ENCODE measurements around the gene LRRC23.
A peak's percentile ranks its signal among the peaks of the same experiment; 100 is the strongest.

Gene LRRC23

GRCh38 chr12:6946033-6946919 lies 41.7 kb downstream of the LRRC23 start:
- in situ Hi-C loops (cut with HindIII; ENCODE audit: low sequenced_read_pairs) = no loop called here
- no peak for DNase-seq (ENCODE audit: low read depth)
- no peak for TF ChIP-seq CTCF (IDR thresholded peaks at IDR 0.05; ENCODE audit: low read depth, low read length, missing control alignments)
- H3K4me3 ChIP-seq (ENCODE audit: low read depth, low read length) = no peak overlapping the region

DNA sequence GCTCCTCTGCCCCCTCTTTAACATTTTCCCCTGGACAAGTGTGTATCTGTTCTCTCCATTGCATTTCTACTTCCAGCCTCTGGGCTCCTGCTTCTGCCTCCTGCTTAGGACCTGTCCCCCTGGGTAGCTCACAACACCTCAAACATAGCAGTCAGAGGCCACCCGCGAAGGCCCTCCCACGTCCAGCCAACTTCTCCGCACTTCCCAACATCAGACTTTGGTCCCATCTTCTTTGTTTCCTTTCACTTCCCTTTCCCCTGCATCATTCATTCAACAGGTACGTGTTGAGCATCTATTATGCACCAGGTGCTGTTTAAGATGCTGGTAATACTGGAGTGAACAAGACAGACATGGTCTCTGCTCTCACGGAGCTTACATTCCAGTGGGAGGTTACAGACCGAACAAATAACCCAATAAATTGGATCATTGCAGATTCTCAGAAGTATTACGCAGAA lies 42.3 kb downstream of the LRRC23 start:
- in situ Hi-C loops (cut with HindIII; ENCODE audit: low sequenced_read_pairs) = no loop called here
- no peak overlapping the region for H3K4me3 ChIP-seq (ENCODE audit: low read depth, low read length)
- no peak for DNase-seq (ENCODE audit: low read depth)
- no peak for TF ChIP-seq CTCF (IDR thresholded peaks at IDR 0.05; ENCODE audit: low read depth, low read length, missing control alignments)

DNA sequence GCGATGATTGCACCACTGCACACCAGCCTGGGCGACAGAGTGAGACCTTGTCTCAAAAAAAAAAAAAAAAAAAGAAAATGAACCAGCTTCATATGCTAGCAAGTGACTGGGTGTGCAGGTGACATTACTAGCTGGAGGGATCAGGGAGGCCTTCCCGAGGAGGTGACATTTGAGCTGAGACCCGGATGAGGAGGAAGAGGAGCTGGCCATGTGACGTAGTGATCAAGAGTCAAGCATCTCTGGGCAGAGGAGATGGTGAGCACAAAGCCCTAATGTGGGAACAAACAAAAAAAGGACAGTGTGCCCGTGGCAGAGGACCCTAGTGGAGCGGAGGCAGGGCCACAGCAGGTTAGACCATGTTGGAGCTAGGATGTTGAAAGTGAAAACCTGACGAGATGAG lies 43.0 kb downstream of the LRRC23 start:
- H3K4me3 ChIP-seq (ENCODE audit: low read depth, low read length) = no peak overlapping the region
- no peak for TF ChIP-seq CTCF (IDR thresholded peaks at IDR 0.05; ENCODE audit: low read depth, low read length, missing control alignments)
- in situ Hi-C loops (cut with HindIII; ENCODE audit: low sequenced_read_pairs) = no loop called here
- DNase-seq (ENCODE audit: low read depth) = no peak

DNA sequence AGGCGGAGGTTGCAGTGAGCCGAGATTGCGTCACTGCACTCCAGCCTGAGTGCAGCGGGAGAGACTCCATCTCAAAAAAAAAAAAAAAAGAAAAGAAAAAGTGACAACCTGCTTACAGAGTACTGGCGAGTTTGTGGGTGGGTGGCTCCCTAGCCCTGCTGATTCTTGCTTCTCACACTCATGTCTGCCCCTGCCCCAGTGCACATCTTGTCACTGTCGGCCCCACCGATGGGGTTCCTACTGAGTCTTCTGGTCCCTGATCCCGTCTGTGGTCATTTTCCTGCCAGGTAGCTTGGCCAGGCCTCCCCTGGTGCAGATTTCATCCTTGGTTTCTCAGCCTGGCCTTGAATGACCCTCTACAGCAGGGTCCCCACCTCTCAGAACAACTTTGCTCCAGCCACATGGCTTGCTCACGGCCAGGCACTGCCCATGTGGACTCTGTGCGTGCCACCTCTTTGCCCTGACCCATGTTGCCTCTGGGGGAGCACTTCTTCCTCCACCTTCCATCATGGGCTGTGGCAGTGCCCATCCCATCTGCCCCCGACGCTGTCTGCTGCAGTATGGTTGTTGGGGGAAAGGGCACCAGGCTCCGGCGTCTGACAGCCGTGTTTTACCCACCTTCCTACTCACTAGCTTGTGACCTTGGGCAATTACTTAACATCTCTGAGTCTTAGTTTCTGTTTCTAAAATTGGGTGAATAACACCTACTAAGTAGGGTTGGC lies 44.4 kb downstream of the LRRC23 start:
- in situ Hi-C loops (cut with HindIII; ENCODE audit: low sequenced_read_pairs) = no loop called here

DNA sequence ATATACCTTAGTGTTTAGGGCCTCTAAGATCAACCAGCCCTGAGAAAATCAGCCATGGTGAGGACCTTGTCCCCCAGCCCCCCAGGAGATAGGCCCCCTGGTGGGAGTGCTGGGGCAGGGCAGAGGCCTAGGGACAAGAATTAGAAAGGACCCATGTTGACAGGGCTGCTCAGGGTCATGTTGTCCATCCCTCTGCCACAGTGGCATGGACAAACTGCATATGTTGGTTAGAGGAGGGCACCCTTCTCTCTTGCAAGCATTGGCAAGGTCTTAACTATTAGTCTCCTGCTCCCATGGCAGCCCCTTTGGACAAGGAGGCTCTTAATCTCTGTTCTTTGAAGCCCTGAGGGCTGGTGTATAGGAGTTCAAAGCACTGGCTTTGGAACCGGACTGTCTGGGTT lies 45.8 kb downstream of the LRRC23 start:
- in situ Hi-C loops (cut with HindIII; ENCODE audit: low sequenced_read_pairs) = no loop called here
- TF ChIP-seq CTCF (IDR thresholded peaks at IDR 0.05; ENCODE audit: low read depth, low read length, missing control alignments) = peak; percentile 2
- H3K4me3 ChIP-seq (ENCODE audit: low read depth, low read length) = no peak overlapping the region
- DNase-seq (ENCODE audit: low read depth) = no peak

More for the DNA sequence above, 44.4 kb downstream of the LRRC23 start:
- no peak overlapping the region for H3K4me3 ChIP-seq (ENCODE audit: low read depth, low read length)
- no peak for DNase-seq (ENCODE audit: low read depth)
- TF ChIP-seq CTCF (IDR thresholded peaks at IDR 0.05; ENCODE audit: low read depth, low read length, missing control alignments) = no peak

- no peak for TF ChIP-seq CTCF (IDR thresholded peaks at IDR 0.05; ENCODE audit: low read depth, low read length, missing control alignments)
- in situ Hi-C loops (cut with HindIII; ENCODE audit: low sequenced_read_pairs) = no loop called here
- H3K4me3 ChIP-seq (ENCODE audit: low read depth, low read length) = no peak within 1 kb of the TSS
- no peak for DNase-seq (ENCODE audit: low read depth)
These were observed 46.4 kb downstream of the LRRC23 start, which contains the start of gene PTPN6 for GRCh38 chr12:6950811-6951540. Gene PTPN6 (plus strand): TSS chr12:6951356. CDS start chr12:6951513, 157 bp downstream.
